ENCODE data around the gene ANKRD62. TPM values are rescaled to one million over a fixed set of nuclear protein-coding genes. Genes with fewer than 3 reads are reported as not detected.

ANKRD62 gene
- total RNA-seq, 4 donors from 2014 or later = 0.13 TPM; not detected in 3

DNA sequence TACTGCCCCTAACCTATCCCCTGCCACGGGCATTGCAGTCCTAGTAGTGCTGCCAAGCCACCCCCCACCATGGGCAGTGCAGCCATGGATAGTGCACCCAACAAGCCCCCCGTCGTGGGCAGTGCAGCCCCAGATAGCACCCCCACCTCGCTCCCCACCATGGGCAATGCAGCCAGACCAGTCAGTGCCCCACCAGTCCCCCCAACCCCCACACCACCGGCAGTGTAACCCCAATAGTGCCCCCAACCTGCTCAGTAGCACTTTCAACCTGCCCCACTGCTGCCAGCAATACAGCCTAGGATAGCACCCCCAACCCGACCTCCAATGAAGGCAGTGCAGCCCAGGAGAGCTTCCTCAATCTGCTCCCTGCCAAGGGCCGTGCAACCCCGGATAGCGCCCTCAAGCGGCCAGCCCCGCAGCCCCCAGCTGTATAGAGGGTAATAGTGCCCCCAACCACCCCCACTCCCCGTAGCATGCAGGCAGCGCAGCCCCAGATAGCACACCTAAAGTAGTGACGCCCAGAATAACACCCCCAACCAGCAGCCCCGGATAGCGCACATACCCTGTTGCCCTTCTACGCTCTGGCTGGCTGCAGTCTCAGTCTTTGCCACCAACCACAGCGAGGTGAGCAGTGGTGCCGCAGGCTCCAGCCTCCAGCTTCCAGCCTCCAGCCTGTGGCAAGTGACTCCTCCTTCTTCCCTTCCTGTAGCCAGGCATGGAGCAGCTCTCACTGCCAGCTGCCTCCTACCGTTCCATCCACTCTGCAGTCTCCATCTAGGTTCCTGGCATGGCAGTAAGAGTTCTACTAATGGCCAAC lies 45.4 kb upstream of the ANKRD62 start:
- no peaks in the 10 kb centered on the region for H3K27me3 ChIP-seq
- TF ChIP-seq, protein P1, sequence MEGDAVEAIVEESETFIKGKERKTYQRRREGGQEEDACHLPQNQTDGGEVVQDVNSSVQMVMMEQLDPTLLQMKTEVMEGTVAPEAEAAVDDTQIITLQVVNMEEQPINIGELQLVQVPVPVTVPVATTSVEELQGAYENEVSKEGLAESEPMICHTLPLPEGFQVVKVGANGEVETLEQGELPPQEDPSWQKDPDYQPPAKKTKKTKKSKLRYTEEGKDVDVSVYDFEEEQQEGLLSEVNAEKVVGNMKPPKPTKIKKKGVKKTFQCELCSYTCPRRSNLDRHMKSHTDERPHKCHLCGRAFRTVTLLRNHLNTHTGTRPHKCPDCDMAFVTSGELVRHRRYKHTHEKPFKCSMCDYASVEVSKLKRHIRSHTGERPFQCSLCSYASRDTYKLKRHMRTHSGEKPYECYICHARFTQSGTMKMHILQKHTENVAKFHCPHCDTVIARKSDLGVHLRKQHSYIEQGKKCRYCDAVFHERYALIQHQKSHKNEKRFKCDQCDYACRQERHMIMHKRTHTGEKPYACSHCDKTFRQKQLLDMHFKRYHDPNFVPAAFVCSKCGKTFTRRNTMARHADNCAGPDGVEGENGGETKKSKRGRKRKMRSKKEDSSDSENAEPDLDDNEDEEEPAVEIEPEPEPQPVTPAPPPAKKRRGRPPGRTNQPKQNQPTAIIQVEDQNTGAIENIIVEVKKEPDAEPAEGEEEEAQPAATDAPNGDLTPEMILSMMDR (IDR thresholded peaks at IDR 0.05) = no peak
- TF ChIP-seq POLR2A (IDR thresholded peaks at IDR 0.05) = no peak
- H3K36me3 ChIP-seq = no peaks in the 10 kb centered on the region
- no peaks in the 10 kb centered on the region for H3K9me3 ChIP-seq
- no peak for DNase-seq
- H3K4me3 ChIP-seq (replicated peaks in 1 of 3) = no peak overlapping the region
- 92 to 94% methylated on average over 15 to 20 of the region's 20 CpGs for WGBS, 2 donors
- H3K27ac ChIP-seq = no peak overlapping the region
- intact Hi-C loops (cut with DNase I) = no loop called here
- peaks cover 16 to 29% of the 10 kb centered on the region in 2 donors for H3K4me1 ChIP-seq

DNA sequence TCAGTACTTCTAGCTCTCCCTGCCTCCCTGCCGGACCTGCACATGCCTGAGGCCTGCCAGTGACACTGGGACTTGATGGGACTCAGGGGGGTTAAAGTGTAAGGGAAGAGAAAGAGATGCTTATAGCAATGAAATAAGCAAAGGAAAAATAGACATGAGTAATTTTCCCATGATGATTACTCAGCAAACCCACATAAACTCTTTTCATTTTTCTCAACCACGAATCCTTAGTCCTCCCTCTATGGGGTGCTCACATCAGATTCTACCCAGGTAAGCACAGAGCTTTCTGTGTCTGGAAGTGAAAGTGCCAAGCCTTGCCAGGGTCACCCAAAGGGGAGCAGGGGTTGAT lies 44.8 kb upstream of the ANKRD62 start:
- no peak for DNase-seq
- H3K4me3 ChIP-seq (replicated peaks in 1 of 3) = no peak overlapping the region
- peaks cover 16 to 29% of the 10 kb centered on the region in 2 donors for H3K4me1 ChIP-seq
- H3K27ac ChIP-seq = peak overlapping the region in 2 of 3 donors; percentile 6 to 19
- no peaks in the 10 kb centered on the region for H3K9me3 ChIP-seq
- H3K36me3 ChIP-seq = no peaks in the 10 kb centered on the region
- intact Hi-C loops (cut with DNase I) = no loop called here
- no peaks in the 10 kb centered on the region for H3K27me3 ChIP-seq
- WGBS, 2 donors = 70 to 87% methylated on average over 2 of the region's 2 CpGs
- no peak for TF ChIP-seq POLR2A (IDR thresholded peaks at IDR 0.05)
- TF ChIP-seq, protein P1 (IDR thresholded peaks at IDR 0.05) = no peak

DNA sequence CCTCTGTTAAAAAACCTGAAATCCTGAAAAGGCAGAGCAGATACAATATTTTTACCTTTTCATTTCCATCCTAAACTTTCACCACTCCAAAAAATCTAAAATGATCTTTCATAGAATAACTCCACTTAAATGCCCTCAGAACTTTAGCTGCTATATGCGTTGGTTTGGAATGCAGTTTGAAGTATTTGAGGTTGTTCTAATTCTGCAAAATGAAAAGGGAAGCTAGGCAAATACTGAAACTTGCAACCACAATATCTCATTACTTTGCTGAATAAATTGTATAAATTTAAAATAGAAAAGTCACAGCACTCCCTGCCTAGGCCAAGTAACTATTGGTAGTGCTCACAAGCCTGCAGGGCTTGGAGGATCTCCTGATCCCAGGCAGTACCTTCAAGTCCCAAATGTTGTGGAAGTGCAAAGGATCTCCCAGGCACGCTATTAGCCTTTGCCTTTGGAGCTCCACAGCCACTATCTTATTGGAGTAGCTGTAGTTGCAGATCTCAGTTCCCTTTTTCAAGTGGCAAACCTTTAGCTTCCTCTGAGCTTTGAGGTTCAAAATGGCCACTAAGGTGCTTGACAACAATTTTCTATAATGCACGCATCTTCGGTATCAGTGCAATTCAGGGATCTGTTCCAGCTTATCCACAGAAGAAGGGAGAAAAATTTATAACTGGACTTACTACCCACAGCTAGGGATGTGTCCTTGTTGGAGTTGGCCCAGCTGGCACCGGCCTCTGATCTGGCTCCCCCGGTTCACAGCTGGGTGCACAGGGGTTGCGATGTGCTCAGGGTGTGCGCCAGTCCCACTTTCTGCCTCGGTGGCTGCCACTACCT lies 43.4 kb upstream of the ANKRD62 start:
- WGBS, 2 donors = 42% methylated on average over 9 of the region's 9 CpGs
- no peaks in the 10 kb centered on the region for H3K36me3 ChIP-seq
- H3K4me1 ChIP-seq = peaks cover 16 to 29% of the 10 kb centered on the region in 2 donors
- intact Hi-C loops (cut with DNase I) = no loop called here
- DNase-seq = peak; percentile 83 to 95
- no peak overlapping the region for H3K4me3 ChIP-seq (replicated peaks in 1 of 3)
- TF ChIP-seq POLR2A (IDR thresholded peaks at IDR 0.05) = no peak
- TF ChIP-seq, protein P1 (IDR thresholded peaks at IDR 0.05) = no peak
- no peaks in the 10 kb centered on the region for H3K27me3 ChIP-seq
- H3K27ac ChIP-seq = peak overlapping the region; percentile 41 to 76 (median 47)
- H3K9me3 ChIP-seq = no peaks in the 10 kb centered on the region

DNA sequence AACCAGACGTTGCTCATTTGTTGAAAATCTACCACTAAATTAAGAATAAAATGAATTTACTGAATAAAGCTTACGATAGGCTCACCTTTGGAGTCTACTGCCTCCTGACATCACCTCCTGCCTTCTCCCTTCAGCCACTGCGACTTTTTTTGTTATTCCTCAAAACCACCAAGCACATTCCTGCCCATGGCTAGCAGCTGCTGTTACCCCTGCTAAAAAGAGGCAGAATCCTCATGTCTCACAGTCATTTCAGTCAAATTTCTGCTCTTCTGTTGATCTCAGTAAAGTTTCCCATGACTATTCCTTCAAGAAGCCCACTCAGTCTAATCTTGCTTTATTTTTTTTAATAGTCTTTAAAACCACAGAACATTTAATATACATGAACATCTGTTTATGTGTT lies 40.8 kb upstream of the ANKRD62 start:
- no peaks in the 10 kb centered on the region for H3K27me3 ChIP-seq
- no peak for DNase-seq
- 89 to 90% methylated on average over 3 of the region's 3 CpGs for WGBS, 2 donors
- no peak overlapping the region for H3K27ac ChIP-seq
- TF ChIP-seq, protein P1 (IDR thresholded peaks at IDR 0.05) = no peak
- TF ChIP-seq POLR2A (IDR thresholded peaks at IDR 0.05) = no peak
- no peaks in the 10 kb centered on the region for H3K36me3 ChIP-seq
- H3K4me1 ChIP-seq = peaks cover 16 to 29% of the 10 kb centered on the region in 2 donors
- intact Hi-C loops (cut with DNase I) = no loop called here
- H3K9me3 ChIP-seq = no peaks in the 10 kb centered on the region
- H3K4me3 ChIP-seq (replicated peaks in 1 of 3) = no peak overlapping the region

DNA sequence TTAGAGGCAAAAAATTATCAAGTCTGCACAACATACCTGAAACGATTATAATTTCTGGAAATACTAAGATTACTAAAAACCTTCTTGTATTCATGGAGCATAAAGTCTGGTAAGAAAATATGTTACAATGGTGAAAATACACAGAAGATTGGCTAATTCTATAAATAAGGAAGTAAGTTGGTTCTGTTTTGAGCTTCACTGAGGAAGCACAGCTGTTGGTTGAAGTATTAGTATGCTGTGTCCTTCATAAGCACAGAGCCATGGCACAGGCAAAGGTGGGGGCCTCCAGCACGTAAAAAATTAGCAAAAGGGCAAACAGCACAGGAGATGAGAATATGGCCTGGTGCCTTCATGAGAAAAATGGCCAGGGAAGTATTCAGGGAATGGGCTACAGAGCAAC lies 40.4 kb upstream of the ANKRD62 start:
- Histone ChIP-seq H3K4me3 (replicated peaks in 1 of 3) (no peak overlapping the region), H3K9me3 (no peaks in the 10 kb centered on the region), H3K36me3 (no peaks in the 10 kb centered on the region), H3K4me1 (peaks cover 16 to 29% of the 10 kb centered on the region in 2 donors), H3K27me3 (no peaks in the 10 kb centered on the region), H3K27ac (no peak overlapping the region)
- intact Hi-C loops (cut with DNase I) = no loop called here
- no peak for DNase-seq
- no peak for TF ChIP-seq POLR2A (IDR thresholded peaks at IDR 0.05)
- TF ChIP-seq, protein P1 (IDR thresholded peaks at IDR 0.05) = no peak
- 68 to 81% methylated on average over 2 of the region's 2 CpGs for WGBS, 2 donors
